ENCODE results near the gene ZNF76. TPM values are rescaled to one million over a fixed set of nuclear protein-coding genes. Genes with fewer than 3 reads are reported as not detected.

Gene ZNF76
- total and polyA plus RNA-seq, 2 donors (not counting 3 experiments of a cell fraction or from before 2014, with no cell fraction given), result 27.9 to 34.6 TPM

- H3K9ac ChIP-seq (replicated peaks; ENCODE audit: extremely low read depth, insufficient read depth, low read length), result no peak overlapping the region
Observed at GRCh38 chr6:35213298-35213791, 46.2 kb upstream of the ZNF76 start.

DNA sequence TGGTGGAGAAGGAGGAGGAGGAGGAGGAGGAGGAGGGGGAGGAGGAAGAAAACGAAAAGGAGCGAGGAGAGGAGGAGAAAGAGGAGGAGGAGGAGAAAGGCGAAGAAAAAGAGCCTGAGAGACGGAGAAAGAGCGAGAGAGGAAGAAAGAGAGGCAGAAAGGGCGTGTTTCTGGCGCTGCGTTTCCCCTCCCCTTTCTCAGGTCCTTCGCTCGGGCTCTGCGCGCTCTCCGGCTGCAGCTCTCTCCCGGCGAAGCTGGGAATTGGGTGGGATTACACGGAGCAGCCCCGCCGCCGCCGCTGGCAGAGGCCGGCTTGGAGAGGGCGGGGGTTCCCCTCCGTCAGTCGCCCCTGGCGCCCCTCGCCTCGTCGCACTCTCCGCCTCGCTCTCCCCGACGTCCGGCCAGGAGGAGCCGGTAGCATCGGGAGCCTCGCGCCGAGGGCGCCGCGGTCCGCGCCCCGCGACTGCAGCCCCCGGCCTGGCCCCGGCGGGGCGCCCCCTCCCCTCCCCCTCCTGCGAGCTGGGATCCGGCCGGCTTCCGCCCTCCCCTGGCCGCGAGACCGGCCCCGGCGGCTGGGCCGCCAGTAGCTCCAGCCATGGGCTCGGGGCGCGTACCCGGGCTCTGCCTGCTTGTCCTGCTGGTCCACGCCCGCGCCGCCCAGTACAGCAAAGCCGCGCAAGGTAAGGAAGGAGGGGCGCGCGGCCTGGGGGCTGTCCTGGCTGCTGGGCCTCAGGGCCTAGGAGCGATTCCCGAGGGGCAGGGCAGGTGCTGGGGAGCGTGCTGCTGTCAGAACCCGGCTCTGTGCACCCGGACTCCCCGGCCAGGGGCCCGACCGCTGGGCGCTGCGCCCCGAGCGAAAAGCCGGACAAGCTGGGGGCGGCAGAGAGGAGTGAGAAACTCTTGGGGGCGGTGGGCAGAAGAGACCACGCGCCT, 45.4 kb upstream of the ZNF76 start, which contains the start of gene SCUBE3:
Gene SCUBE3, plus strand, starts transcription at position 133 of the 933 bp plus-strand sequence. Its CDS starts 463 bp downstream, at position 596.
- Histone ChIP-seq H3K79me2 (ENCODE audit: control insufficient read depth, insufficient read depth, low read length) (no peaks in the 10 kb centered on the region), H3K4me2 (ENCODE audit: insufficient read depth, low read length) (peak within 1 kb of the TSS; percentile 82), H3K4me1 (ENCODE audit: control insufficient read depth, extremely low read depth, insufficient read depth, low read length) (peaks cover 5% of the 10 kb centered on the region), H3K9ac (replicated peaks; ENCODE audit: extremely low read depth, insufficient read depth, low read length) (no peak within 1 kb of the TSS), H3K9me1 (replicated peaks; ENCODE audit: control insufficient read depth, extremely low read depth, insufficient read depth, low read length) (no peaks in the 10 kb centered on the region), H3K36me3 (ENCODE audit: control insufficient read depth in 2 of 2, extremely low read depth in 1 of 2, insufficient read depth in 2 of 2, low read length in 2 of 2) (no peaks in the 10 kb centered on the region), H3K9me3 (replicated peaks; ENCODE audit: control insufficient read depth, insufficient read depth, low read length) (no peaks in the 10 kb centered on the region), H2AFZ (ENCODE audit: low read depth, low read length) (peak within 1 kb of the TSS; percentile 65), H3K27me3 (ENCODE audit: control insufficient read depth in 2 of 2, insufficient read depth in 2 of 2, low read length in 2 of 2) (peaks cover 34 to 44% of the 10 kb centered on the region in 2 experiments), H4K20me1 (replicated peaks; ENCODE audit: control insufficient read depth, extremely low read depth, insufficient read depth, low read length) (no peaks in the 10 kb centered on the region), H3K27ac (ENCODE audit: insufficient read depth, low read depth, low read length) (no peak within 1 kb of the TSS), H3K4me3 (replicated peaks in 1 of 3; ENCODE audit: insufficient read depth in 1 of 3, low read depth in 1 of 3, low read length in 3 of 3) (peak within 1 kb of the TSS; percentile 14 to 40 (median 36))
- no peak for TF ChIP-seq POLR2A (IDR thresholded peaks at IDR 0.05; ENCODE audit: low read depth, low read length)
- peak; percentile 67 for TF ChIP-seq EZH2 (IDR thresholded peaks at IDR 0.05; ENCODE audit: borderline replicate concordance, low read depth, low read length, severe bottlenecking)
- CTCF ChIA-PET, result interaction anchor here (0.7 to 4.9 kb wide), 5 partner anchors 9 to 227 kb away, joined by 3 to 32 read pairs (median 14); no protein-coding TSS in a partner anchor
- FAIRE-seq (peak; percentile 74), DNase-seq (ENCODE audit: low read depth, low spot score) (peak; percentile 31)
- POLR2A ChIA-PET, result interaction anchor here (0.9 kb wide), 1 partner anchor 9 kb away, joined by 3 read pairs; no protein-coding TSS in a partner anchor
- no TSS peak for BruUV-seq (replicated peaks)
- dilution Hi-C loops (cut with MboI; ENCODE audit: extremely low pct_ligation_motif_present, low sequenced_read_pairs) (no loop called here), intact Hi-C loops (cut with micrococcal nuclease) (no loop called here)

More at GRCh38 chr6:35213298-35213791, 46.2 kb upstream of the ZNF76 start:
- ChIA-PET CTCF (interaction anchor here (1.2 to 4.9 kb wide), 3 partner anchors 9 to 227 kb away, joined by 3 to 32 read pairs (median 27); no protein-coding TSS in a partner anchor), POLR2A (interaction anchor here (0.9 kb wide), 1 partner anchor 8 kb away, joined by 3 read pairs; no protein-coding TSS in a partner anchor)
- H3K4me3 ChIP-seq (replicated peaks in 1 of 3; ENCODE audit: insufficient read depth in 1 of 3, low read depth in 1 of 3, low read length in 3 of 3), result peak overlapping the region in 2 of 3 experiments; percentile 36 to 40
- intact Hi-C loops (cut with micrococcal nuclease) (no loop called here), dilution Hi-C loops (cut with MboI; ENCODE audit: extremely low pct_ligation_motif_present, low sequenced_read_pairs) (no loop called here)
- H2AFZ ChIP-seq (ENCODE audit: low read depth, low read length), result no peak overlapping the region
- no peaks in the 10 kb centered on the region for H3K36me3 ChIP-seq (ENCODE audit: control insufficient read depth in 2 of 2, extremely low read depth in 1 of 2, insufficient read depth in 2 of 2, low read length in 2 of 2)
- peaks cover 4% of the 10 kb centered on the region for H3K4me1 ChIP-seq (ENCODE audit: control insufficient read depth, extremely low read depth, insufficient read depth, low read length)
- DNase-seq (ENCODE audit: low read depth, low spot score), result no peak
- H3K27ac ChIP-seq (ENCODE audit: insufficient read depth, low read depth, low read length), result no peak overlapping the region
- no TSS peak for BruUV-seq (replicated peaks)
- TF ChIP-seq EZH2 (IDR thresholded peaks at IDR 0.05; ENCODE audit: borderline replicate concordance, low read depth, low read length, severe bottlenecking), result peak; percentile 3
- TF ChIP-seq FOS (IDR thresholded peaks at IDR 0.05; ENCODE audit: borderline replicate concordance, insufficient read depth, low read length), result no peak
- peaks cover 36 to 51% of the 10 kb centered on the region in 2 experiments for H3K27me3 ChIP-seq (ENCODE audit: control insufficient read depth in 2 of 2, insufficient read depth in 2 of 2, low read length in 2 of 2)
- H3K79me2 ChIP-seq (ENCODE audit: control insufficient read depth, insufficient read depth, low read length), result no peaks in the 10 kb centered on the region
- H4K20me1 ChIP-seq (replicated peaks; ENCODE audit: control insufficient read depth, extremely low read depth, insufficient read depth, low read length), result no peaks in the 10 kb centered on the region
- no peaks in the 10 kb centered on the region for H3K9me3 ChIP-seq (replicated peaks; ENCODE audit: control insufficient read depth, insufficient read depth, low read length)
- no peak for FAIRE-seq
- H3K9me1 ChIP-seq (replicated peaks; ENCODE audit: control insufficient read depth, extremely low read depth, insufficient read depth, low read length), result no peaks in the 10 kb centered on the region
- H3K4me2 ChIP-seq (ENCODE audit: insufficient read depth, low read length), result peak overlapping the region; percentile 82
